Fibroblast of mammary gland (primary cell): ENCODE results near the gene TBX15.

Experiments used
- DNase-seq: peaks from one replicate; pipeline ENCODE4 v3.0.0-alpha.2; 2010; ENCODE audit warnings: low read depth
- H3K4me3 ChIP-seq: 2 replicates; pipeline ENCODE4 v1.5.1; 2011; ENCODE audit warnings: low read depth, mild to moderate bottlenecking, low read length, moderate library complexity; ENCODE audit not compliant: control insufficient read depth
- CTCF ChIP-seq: conservative IDR thresholded peaks from 2 replicates; pipeline ENCODE4 v1.5.1; 2011; ENCODE audit warnings: low read depth, low read length, inconsistent platforms; ENCODE audit not compliant: control insufficient read depth, insufficient read depth

Gene TBX15

GRCh38 chr1:118902299-118902698 lies 85.8 kb downstream of the TBX15 start:
- no peak overlapping the region for H3K4me3 ChIP-seq
- no peak for TF ChIP-seq CTCF
- DNase-seq: no peak

GRCh38 chr1:118900643-118901440 lies 87.3 kb downstream of the TBX15 start:
- DNase-seq: no peak
- no peak for TF ChIP-seq CTCF
- H3K4me3 ChIP-seq: no peak overlapping the region

GRCh38 chr1:118899340-118899739 lies 88.8 kb downstream of the TBX15 start:
- no peak for DNase-seq
- no peak for TF ChIP-seq CTCF

GRCh38 chr1:118898712-118899111 lies 89.4 kb downstream of the TBX15 start:
- DNase-seq: no peak
- TF ChIP-seq CTCF: no peak
- H3K4me3 ChIP-seq: no peak overlapping the region

More at GRCh38 chr1:118899340-118899739, 88.8 kb downstream of the TBX15 start:
- H3K4me3 ChIP-seq: no peak overlapping the region

GRCh38 chr1:118896416-118896815 lies 91.7 kb downstream of the TBX15 start:
- TF ChIP-seq CTCF: no peak
- no peak overlapping the region for H3K4me3 ChIP-seq
- DNase-seq: no peak

GRCh38 chr1:118894836-118895235 lies 93.3 kb downstream of the TBX15 start:
- no peak overlapping the region for H3K4me3 ChIP-seq
- DNase-seq: no peak
- no peak for TF ChIP-seq CTCF

- no peak for TF ChIP-seq CTCF
- no peak overlapping the region for H3K4me3 ChIP-seq
- DNase-seq: no peak
Observed at GRCh38 chr1:118890851-118891384, 97.2 kb downstream of the TBX15 start.
